Measurements from ENCODE around the gene GOPC.
"Not testable (repeated sequence)": the region's sequence is repeated elsewhere in the genome, so short reads cannot be mapped to it uniquely, and the experiment has no call there.

Gene GOPC

DNA sequence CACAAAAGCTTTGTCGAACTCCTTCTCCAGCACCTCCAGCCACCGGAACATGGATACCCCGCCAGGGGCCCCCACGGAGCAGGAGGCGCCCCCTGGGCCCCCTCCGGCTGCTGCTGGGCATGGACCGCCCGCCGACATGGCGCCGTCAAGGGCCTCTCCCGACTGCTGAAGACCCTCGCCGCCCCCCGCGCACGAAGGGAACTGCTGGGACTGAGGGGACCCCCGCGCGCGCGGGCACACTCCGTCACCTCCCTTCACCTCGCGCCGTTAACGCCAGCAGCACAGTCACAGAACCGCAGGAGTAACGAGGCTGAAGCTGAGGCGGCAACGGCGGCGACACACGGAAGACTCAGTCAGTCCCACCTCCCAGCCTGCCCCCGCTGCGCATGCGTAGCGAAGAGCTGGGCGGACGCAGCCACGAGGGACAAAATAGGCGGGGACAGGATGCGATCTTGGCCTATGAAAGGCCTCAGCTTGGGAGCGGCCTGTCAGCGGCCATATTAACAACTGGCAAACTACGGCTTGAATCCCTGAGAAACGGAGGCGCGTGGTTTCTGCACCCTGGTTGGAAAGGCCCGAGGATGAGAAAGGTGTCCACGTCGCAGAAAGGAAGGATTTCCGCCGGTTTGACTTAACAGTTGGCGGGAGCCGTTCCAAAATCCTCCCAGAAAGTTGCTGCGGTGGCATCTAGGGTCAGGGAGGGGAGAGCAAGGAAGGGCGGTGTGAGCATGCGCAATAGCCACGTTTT is at the start of gene GOPC:
Gene GOPC (minus strand): TSS at position 361 of the 748 bp plus-strand sequence. CDS start 223 bp downstream, at position 138.
- peak; percentile 90 to 93 for DNase-seq

DNA sequence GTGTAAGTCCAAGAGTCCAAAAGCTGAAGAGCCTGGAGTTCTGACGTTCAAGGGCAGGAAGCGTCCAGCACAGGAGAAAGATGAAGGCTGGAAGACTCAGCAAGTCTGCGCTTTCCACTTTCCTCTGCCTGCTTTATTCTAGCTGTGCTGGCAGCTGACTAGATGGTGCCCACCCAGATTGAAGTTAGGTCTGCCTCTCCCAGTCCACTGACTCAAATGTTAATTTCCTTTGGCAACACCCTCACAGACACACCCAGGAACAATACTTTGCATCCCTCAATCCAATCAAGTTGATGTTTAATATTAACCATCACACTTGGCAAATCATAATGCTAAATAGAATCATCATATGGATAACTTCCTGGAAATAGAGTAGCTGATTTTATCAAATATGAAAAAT is 49.7 kb upstream of the GOPC start:
- not testable (repeated sequence) for DNase-seq

DNA sequence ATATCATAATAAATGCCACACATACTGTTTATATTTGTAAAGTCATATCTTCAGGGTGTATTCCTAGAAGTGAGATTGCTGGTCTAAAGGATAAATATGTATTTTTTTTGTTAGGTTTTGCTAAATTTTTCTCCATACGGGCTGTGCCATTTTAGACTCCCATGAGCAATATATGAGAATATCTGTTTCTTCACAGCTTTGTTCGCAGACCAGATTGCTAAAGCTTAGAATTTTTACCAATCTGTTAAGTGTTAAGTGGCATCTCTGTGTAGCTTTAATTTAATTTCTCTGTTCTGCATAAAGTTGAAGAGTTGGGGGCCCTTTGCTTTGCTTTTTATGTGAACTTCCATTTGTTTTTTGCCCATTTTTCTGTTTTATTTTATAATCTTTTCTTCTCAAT is 40.7 kb upstream of the GOPC start:
- DNase-seq = no peak

DNA sequence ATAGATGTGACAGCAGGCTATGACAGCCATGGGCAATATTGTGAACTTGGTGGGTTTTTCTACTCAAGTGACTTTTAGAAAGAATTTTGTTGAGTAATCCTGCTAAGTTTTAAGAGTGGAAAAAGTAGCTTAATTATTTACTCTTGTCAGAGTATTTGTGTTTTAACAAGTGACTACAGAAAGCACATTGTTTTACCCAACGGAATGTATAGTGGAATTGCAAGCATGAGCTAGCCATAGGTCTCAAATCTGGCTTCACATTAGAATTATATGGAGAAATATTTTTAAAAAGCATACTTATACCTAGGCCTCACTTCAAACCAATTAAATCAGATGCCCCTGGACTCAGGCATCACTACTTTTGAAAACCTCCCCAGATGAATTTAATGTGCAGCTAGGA is 35.5 kb upstream of the GOPC start:
- no peak for DNase-seq

DNA sequence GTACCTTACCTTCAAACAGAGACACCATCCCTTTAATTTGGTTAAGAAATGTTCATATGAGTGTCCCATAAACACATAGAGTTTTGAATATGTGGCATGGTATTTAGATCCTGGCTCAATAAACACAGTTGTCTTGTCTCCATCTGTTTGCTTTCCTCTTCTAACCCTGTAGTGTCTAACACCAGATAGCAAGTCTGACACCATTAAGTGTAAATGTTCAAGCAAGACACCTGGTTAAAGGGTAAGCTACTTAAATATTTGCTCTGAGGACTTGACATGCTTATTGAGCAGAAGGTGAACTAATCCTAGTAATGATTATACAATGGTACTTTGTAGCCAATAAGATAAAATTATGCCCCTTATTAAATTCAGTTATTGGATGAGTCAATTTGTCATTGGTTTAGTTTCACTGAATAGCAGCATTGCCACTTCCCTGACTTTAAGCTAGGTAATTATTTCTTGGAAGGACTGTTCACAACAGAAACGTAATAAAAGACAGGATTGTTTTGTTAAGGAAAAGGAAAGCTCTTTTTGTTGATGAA is 26.9 kb upstream of the GOPC start:
- no peak for DNase-seq

DNA sequence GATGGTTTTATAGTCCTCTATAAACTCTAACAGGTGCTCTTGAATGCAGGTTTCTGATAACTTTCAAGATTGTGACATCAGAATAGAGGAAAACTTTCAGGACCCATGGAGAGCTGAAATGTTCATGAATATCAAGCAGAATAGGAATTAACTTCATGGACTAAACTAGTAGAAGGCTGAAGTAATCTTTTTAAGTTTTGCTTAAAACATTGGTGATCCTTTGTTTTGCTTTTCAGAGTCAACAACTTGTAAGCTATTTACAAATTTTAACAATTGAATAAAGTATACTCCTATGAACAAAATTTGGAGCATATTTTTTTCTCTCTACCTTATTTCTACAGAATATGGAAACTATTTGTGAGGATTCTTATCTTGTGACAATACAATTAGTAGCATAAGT is 25.2 kb upstream of the GOPC start:
- no peak for DNase-seq

DNA sequence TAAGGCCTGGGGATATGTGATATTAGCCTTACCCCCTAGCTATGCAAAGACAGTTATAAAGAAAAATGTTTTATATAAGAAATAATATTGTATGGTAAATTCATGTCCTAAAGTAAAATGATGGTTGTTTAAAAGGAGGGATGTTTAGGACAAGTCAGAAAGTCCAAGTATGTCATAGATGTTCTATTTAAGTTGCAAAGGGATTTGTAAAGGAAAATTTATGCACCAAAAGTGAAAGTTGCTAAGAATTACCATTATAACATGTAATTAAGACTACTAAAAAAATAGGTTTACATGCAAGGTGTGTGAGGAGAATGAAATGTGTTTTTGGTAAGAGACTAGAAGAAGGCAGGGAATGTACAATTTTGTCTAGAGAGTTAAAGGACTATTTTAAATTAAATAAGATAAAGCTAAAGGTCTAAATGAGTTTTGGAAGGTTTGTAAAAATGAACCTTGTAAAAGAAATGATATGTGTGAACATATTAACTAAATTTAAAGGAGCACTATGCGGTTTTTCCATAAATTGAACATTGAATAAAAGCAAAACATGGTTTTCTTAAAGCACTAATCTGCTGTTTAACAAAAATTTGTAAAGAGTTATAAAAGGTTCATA is 22.7 kb upstream of the GOPC start:
- no peak for DNase-seq

DNA sequence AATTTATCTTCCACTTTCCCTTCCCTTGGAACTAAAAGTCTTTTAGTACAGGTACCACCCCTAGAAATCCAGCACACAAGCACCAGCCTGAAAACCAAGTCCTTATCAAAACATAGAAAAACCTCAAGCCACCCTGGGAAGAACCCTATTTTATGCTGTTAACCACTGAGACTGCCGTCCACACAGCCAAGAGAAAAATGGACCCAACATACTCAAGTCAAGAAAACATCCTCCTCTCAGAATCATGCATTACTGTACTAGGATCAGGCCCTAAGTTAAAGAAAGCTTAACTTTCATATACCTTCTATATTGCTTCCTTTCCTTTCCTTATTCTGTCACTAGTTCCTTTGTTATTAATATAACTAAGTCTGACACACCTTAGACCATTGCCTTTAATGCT is 16.9 kb upstream of the GOPC start:
- DNase-seq = no peak

DNA sequence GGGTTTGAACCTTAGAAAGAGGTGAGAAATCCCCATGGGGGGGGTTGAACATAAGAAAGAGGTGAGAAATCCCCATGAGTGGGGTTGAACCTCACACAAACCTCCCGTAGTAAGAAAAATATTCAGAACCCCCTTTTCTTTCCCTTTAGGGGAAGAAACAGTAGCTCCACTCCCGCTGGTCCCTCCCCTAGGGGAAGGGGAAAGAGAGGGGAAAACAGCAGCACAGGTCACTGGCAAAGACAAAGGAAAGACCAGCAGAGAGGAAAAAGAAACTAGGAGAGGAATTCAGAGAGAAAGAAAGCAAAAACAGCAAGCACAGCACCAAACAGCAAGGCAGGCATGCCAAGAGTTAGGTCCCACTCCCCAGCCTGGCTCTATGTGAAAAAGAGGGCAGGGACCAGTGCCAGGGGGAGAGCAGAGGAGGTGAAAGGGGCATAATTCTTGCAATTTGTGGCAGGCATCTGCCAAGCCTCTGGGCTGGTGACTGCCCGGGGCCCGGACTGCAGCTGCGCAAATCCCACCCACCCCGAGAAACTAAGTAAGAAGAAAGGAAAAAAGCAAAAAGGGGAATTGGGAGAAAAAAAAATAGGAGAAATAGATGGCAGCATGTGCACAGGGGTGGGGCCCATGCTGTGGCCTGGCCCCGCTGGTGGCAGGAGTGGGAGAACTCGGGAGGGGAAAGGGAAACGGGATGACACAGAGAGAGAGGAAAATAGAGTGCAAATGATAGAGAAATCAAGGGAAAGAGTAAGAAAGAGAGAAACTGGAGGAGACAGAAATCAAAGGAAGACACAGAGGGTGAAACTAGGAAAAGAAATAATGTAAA is 15.1 kb upstream of the GOPC start:
- no peak for DNase-seq

DNA sequence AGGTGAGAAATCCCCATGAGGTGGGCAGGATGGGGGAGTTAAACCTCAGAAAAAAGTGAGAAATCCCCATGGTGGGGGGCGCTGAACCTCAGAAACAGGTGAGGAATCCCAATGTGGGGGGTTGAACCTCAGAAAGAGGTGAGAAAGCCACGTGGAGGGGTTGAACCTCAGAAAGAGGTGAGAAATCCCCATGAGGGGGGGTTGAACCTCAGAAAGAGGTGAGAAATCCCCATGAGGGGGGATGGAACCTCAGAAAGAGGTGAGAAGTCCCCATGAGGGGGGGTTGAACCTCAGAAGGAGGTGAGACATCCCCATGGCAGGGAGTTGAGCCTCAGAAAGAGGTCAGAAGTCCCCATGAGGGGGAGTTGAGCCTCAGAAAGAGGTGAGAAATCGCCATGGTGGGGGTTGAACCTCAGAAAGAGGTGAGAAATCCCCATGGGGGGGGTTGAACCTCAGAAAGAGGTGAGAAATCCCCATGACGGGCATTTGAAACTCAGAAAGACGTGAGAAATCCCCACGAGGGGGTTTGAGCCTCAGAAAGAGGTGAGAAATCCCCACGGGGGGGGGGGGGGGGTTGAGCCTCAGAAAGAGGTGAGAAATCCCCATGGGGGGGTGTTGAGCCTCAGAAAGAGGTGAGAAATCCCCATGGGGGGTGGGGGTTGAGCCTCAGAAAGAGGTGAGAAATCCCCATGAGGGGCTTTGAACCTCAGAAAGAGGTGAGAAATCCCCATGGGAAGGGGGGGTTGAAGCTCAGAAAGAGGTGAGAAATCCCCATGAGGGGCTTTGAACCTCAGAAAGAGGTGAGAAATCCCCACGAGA is 14.3 kb upstream of the GOPC start:
- peak; percentile 18 to 21 for DNase-seq

DNA sequence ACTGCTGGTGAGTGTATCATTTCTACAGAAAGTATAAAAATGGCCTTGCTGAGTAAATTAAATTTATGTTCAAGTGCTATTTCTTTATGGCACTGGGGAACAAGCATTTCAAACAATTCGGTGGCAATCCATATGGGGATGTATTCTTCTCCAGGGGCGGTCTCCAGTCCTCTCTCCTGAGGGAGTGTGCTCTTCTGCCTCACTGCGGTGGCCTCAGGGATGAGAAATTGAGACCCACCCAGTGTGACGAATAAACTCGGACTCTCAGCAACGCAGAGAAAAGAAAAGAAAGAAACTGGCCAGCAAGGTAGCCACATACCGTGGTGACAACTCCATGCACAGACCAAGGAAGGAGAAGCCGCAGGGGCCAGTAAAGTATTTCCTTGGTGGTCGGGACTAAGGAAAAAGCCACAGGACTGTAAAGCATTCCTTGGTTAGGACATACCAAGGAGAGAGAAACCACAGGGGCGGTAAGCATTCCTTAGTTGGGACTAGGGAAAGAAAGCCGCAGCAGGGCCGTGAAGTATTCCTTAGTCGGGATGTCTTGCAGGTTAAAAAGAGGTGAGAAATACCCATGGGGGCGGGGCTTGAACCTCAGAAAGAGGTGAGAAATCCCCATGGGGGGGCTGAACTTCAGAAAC is 13.6 kb upstream of the GOPC start:
- no peak for DNase-seq

DNA sequence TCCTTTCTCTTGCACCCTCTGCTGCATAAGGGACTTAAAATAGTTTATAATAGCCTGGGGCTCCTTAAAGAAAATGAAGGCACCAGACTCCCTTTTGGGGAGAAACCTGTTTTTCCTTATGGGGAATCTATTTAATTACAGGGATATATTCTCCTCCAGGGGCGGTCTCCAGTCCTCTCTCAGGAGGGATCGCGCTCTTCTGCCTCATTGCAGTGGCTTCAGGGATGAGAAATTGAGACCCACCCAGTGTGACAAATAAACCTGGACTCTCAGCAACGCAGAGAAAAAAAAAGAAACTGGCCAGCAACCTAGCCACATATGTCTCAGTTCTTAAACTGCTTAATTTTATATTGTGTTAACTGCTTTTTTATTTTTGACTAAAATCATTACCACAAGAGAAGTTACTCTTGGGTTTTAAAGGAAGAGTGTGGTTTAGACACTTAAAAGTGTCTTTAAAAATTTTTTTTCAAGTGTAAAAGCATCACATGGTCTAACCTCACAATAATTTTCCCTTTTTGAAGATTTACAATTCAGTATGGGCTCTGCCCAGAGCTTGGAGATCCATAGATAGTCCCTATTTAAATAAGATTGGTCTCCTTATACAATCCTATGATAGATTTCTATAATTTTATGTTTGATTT is 11.7 kb upstream of the GOPC start:
- DNase-seq = no peak

DNA sequence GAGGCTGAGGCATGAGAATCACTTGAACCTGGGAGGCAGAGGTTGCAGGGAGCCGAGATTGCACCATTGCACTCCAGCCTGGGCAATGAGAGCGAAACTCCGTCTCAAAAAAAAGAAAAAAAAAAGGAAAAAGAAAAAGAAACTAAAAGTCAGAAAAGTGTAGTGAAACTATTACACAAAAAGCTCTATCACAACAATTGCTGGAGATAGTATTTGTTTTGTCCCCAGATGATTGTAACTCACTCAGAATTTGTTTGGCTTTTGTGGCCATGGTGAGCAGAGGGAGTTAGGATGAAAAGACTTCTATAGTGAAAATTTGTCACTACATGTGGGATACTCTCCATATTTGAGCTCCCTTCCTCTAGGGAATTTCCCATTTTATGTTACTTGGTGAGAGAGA is 5.2 kb upstream of the GOPC start:
- DNase-seq = no peak

DNA sequence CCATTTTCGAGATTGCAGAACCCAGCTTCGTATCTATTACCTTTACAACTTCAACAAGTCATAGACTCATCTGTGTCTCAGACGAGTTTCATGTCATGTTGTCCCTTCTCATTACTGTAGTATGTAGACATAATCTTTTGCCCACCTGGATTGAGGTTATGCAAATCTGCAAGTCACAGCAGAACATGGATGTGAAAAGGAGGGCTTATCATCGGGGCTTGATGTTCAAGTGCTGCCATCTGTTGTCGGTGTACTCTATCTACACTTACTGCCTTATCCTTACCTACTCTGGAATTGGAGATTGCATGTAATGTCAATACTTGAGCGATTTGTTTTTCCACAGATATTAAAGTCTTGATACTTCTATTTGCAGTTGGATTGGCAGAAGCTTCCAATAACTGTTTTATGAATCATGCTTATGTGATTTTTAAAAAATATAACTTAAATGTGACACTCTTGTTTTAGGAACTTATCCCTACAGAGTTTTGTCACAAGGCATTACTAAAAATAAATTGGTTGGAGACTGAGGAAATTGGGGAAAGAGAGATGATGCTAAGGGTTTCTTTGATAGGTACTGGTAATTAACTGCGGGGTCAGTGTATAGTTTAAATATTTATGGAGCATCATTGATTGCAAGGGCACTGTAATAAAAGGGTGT is 3.0 kb upstream of the GOPC start:
- peak; percentile 29 to 38 for DNase-seq

DNA sequence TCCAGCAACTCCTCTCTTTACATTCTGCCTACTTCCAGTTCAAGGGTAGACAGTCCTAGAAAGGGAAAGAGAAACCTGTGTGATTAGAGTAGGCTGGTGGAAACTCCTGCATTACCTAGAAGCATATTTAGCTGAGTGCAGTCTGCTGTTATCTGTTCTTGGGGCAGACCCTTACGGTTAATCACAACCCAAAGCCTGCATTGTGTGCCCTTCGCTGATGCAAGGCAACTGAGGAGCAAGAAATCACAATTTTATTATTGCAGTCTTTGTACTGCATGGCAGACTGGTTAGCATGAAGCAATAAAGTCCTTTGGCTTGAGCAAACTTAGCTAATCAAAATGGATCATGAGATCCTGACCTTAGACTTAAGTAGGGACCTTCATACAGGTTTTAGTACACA is 1.5 kb upstream of the GOPC start:
- DNase-seq = no peak

DNA sequence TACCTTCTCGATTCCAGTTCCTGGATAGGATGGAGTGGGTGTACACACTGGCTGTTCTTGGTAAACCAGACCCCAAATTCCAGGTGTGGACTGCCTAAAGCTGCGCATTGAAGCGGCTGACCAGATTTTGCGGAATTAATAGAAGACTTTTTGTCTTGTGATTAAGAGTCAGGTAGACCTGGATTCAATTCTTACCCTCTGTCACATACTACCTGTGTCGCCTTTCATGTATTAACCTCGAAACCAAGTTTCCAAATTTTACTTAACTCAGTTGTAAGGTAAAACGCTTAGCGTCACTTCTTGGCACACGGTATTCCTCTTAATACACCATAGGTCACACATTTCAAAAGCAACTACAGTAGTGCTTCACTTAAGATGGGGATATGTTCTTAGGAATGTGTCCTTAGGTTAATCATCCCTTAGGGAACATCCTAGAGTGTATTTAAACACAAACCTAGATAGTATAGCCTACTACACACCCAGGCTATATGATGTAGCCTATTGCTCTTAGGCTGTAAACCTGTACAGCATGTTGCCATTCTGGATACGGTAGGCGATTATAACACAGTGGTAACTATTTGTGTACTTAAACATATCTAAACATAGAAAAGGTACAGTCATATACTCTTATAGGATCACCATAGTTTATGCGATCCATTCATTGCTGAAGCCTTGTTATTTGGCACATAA is 733 bp upstream of the GOPC start:
- no peak for DNase-seq

DNA sequence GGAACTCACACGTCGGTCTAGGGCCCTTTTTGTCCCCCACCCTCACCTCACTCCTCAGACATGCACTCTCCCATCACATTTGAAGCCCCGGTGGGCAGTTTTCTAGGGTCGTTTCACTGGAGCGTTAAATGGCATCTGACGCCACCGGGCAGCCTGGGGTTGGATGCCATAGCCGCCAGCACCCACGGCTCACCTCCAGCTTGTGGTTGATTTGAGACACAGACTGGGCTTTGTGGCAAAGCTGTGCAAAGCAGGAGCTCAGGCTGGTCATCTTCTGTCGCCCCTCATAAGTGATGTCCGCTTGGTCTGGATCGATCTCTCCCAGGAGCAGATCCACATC is 530 bp downstream of the GOPC start:
- no peak for DNase-seq

DNA sequence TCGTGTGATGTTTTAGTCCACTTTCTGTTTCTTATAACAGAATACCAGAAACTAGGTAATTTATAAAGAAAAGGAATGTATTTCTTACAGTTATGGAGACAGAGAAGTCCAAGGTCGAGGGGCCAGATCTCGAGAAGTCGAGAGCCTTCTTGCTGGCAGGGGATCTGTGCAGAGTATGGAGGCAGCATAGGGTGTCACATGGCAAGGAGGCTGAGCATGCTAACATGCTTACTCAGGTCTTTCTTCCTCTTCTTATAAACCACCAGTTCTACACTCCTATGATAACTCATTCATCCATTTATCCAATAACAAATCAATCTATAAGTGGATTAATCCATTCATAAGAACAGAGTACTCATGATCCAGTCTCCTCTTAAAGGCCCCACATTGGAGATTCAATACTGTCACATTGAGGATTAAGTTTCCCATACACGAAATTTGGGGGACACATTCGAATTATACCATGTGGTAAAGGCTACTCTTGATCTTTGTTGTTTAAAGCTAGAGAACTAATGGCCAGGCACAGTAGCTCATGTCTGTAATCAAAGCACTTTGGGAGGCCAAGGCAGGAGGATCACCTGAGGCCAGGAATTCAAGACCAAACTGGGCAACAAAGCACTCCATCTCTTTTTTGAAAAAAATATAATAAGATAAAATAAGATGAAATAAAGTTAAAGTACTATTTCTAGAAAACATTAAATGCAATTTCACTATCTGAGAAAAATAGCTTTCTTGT is 2.1 kb downstream of the GOPC start:
- no peak for DNase-seq

DNA sequence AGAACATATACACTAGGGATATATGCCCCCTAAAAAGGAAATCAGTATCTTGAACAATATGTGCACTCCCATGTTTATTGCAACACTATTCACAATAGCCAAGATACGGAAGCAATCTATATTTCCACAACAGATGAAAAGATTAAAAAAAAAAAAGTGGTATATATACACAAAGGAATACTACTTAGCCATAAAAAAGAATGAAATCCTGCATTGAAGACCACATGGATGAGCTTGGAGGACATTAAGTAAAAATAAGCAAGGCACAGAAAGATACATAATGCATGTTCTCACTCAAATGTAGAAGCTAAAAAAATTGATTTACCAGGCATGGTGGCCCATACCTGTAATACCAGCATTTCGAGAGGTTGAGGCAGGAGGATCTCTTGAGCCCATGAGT is 4.6 kb downstream of the GOPC start:
- no peak for DNase-seq
